Measurements from ENCODE around the gene NSMCE3. TPM values are rescaled to one million over a fixed set of nuclear protein-coding genes. Genes with fewer than 3 reads are reported as not detected.

Gene NSMCE3
- total RNA-seq, 4 donors from 2014 or later, result 4.6 to 8.8 (median 7.6) TPM

GRCh38 chr15:29270169-29270955 lies 740 bp upstream of the NSMCE3 start:
- WGBS, 2 donors, result 0 to 1% methylated on average over 8 of the region's 8 CpGs
- peak overlapping the region; percentile 81 for H3K4me3 ChIP-seq (ENCODE audit: low read depth, poor library complexity, severe bottlenecking)
- no peak for TF ChIP-seq POLR2A (IDR thresholded peaks at IDR 0.05)
- TF ChIP-seq, protein P1, sequence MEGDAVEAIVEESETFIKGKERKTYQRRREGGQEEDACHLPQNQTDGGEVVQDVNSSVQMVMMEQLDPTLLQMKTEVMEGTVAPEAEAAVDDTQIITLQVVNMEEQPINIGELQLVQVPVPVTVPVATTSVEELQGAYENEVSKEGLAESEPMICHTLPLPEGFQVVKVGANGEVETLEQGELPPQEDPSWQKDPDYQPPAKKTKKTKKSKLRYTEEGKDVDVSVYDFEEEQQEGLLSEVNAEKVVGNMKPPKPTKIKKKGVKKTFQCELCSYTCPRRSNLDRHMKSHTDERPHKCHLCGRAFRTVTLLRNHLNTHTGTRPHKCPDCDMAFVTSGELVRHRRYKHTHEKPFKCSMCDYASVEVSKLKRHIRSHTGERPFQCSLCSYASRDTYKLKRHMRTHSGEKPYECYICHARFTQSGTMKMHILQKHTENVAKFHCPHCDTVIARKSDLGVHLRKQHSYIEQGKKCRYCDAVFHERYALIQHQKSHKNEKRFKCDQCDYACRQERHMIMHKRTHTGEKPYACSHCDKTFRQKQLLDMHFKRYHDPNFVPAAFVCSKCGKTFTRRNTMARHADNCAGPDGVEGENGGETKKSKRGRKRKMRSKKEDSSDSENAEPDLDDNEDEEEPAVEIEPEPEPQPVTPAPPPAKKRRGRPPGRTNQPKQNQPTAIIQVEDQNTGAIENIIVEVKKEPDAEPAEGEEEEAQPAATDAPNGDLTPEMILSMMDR (IDR thresholded peaks at IDR 0.05), result no peak
- no peak for DNase-seq (ENCODE audit: low spot score in 2 of 2)
- intact Hi-C loops (cut with DNase I; ENCODE audit: low total_unique reads), result no loop called here

GRCh38 chr15:29268706-29269484 lies 727 bp downstream of the NSMCE3 start:
- peak; percentile 22 to 87 for DNase-seq (ENCODE audit: low spot score in 2 of 2)
- no peak for TF ChIP-seq POLR2A (IDR thresholded peaks at IDR 0.05)
- TF ChIP-seq, protein P1 (IDR thresholded peaks at IDR 0.05), result no peak
- intact Hi-C loops (cut with DNase I; ENCODE audit: low total_unique reads), result no loop called here
- H3K4me3 ChIP-seq (ENCODE audit: low read depth, poor library complexity, severe bottlenecking), result peak overlapping the region; percentile 81
- 5% methylated on average over 34 to 35 of the region's 35 CpGs for WGBS, 2 donors

- no peak for TF ChIP-seq POLR2A (IDR thresholded peaks at IDR 0.05)
- TF ChIP-seq, protein P1 (IDR thresholded peaks at IDR 0.05), result no peak
- WGBS, 2 donors, result 89% methylated on average over 1 of the region's 1 CpG
- no peak overlapping the region for H3K4me3 ChIP-seq (ENCODE audit: low read depth, poor library complexity, severe bottlenecking)
- intact Hi-C loops (cut with DNase I; ENCODE audit: low total_unique reads), result no loop called here
- no peak for DNase-seq (ENCODE audit: low spot score in 2 of 2)
Observed at GRCh38 chr15:29266052-29266582, 3.5 kb downstream of the NSMCE3 start.

- intact Hi-C loops (cut with DNase I; ENCODE audit: low total_unique reads), result no loop called here
- TF ChIP-seq POLR2A (IDR thresholded peaks at IDR 0.05), result no peak
- TF ChIP-seq, protein P1 (IDR thresholded peaks at IDR 0.05), result no peak
- no peak overlapping the region for H3K4me3 ChIP-seq (ENCODE audit: low read depth, poor library complexity, severe bottlenecking)
- WGBS, 2 donors, result 86 to 90% methylated on average over 3 of the region's 3 CpGs
- no peak for DNase-seq (ENCODE audit: low spot score in 2 of 2)
Observed at GRCh38 chr15:29263289-29263688, 6.3 kb downstream of the NSMCE3 start.

- TF ChIP-seq, protein P1 (IDR thresholded peaks at IDR 0.05), result no peak
- TF ChIP-seq POLR2A (IDR thresholded peaks at IDR 0.05), result no peak
- intact Hi-C loops (cut with DNase I; ENCODE audit: low total_unique reads), result no loop called here
Observed at GRCh38 chr15:29262738-29263137, 6.9 kb downstream of the NSMCE3 start.

More at GRCh38 chr15:29262738-29263137, 6.9 kb downstream of the NSMCE3 start:
- DNase-seq (ENCODE audit: low spot score in 2 of 2), result no peak
- WGBS, 2 donors, result 77 to 78% methylated on average over 2 of the region's 2 CpGs
- no peak overlapping the region for H3K4me3 ChIP-seq (ENCODE audit: low read depth, poor library complexity, severe bottlenecking)
